GM12875 (cell line): ENCODE measurements around the gene APLF.

Experiments used
- H3K4me3 ChIP-seq: one replicate; pipeline ENCODE4 v1.5.1; 2011; ENCODE audit warnings: low read depth, low read length, control low read depth
- CTCF ChIP-seq: IDR thresholded peaks from 2 replicates; pipeline ENCODE4 v1.5.1; 2011; ENCODE audit warnings: low read depth, mild to moderate bottlenecking, control low read depth, inconsistent platforms, low read length, moderate library complexity, borderline replicate concordance; ENCODE audit not compliant: insufficient read depth

Gene APLF

GRCh38 chr2:68456198-68456597, 11.2 kb upstream of the APLF start:
- no peak overlapping the region for H3K4me3 ChIP-seq
- no peak for TF ChIP-seq CTCF

GRCh38 chr2:68458981-68459380, 8.4 kb upstream of the APLF start:
- H3K4me3 ChIP-seq = no peak overlapping the region
- TF ChIP-seq CTCF = no peak

- peak; percentile 61 for TF ChIP-seq CTCF
- no peak overlapping the region for H3K4me3 ChIP-seq
Measured at GRCh38 chr2:68463287-68463877, 4.0 kb upstream of the APLF start.

GRCh38 chr2:68464651-68465050, 2.7 kb upstream of the APLF start:
- H3K4me3 ChIP-seq = no peak overlapping the region
- TF ChIP-seq CTCF = no peak

DNA sequence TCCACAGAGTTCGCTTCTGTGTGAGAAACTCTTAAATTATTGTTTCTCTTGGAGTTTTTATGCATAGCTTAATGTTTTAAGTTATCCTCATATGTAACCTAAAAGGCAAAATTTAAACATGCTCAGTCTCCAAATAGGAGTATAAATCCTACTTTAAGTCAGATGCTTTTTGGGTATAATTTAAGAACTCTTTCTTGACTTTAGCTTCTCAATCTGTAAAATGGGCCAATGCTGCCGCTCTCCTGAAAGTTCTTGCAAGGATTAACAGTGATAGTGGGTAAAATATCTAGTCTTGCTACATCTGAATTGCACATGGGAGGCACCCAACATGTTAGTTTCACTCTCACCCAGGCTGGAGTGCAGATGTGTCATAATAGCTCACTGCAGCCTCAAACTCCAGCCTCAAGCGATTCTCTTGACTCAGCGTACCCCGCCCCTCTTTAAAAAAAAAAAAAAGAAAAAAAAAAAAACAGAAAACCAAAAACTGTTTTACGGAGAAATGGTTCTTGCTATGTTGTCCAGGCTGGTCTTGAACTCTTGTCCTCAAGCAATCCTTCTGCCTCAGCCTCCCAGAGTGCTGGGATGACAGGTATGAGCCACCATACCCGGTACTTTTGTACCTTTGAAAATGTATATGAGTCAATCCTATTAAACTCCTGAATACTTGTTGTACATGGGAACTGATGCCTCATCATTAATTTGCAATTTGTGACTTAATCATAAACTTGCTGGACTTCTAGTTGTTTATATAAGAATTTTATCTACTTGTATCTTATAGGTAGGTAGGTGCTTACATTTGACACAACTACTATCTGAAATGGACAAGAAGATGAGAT, 2.1 kb upstream of the APLF start:
- H3K4me3 ChIP-seq = no peak overlapping the region
- no peak for TF ChIP-seq CTCF

DNA sequence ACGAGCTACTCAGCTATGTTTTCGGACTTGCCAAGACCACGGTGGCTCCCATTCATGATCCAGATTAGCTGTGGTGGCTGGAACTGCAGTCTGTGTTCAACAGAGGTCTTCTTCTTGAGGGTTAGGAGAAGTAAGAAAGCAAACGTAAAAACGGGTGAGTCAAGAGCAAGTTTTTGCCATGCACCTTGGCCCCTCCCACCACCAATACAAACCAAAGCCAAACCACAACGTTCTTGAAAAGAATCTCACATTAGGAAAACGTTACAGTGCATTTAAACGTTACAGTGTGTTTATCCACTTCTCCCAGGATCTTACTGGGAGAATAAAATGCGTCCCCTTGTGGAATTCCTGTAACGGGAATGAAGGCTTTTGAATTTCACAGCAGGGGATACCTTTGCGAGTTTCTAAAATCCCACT, 1.0 kb upstream of the APLF start:
- peak overlapping the region; percentile 79 for H3K4me3 ChIP-seq
- TF ChIP-seq CTCF = no peak

DNA sequence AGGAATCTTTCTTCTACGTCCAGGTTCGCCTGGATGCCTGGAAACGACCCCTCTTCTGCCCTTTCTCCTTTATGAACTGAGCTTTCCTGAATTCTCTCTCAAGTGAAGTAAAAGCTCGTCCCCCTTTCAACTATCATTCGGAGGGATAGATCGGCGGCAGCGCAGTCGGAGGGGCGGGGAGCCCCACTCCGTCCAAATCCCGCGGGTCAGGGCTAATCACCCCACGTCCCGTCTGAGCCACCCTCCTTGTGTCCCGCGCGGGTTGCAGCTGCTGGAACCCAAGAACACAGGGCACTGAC, 658 bp upstream of the APLF start:
- no peak for TF ChIP-seq CTCF
- peak overlapping the region; percentile 79 for H3K4me3 ChIP-seq
